Astrocyte of the spinal cord (primary cell): ENCODE data around the gene METTL21C.

Experiments
- DNase-seq: peaks from one replicate; pipeline ENCODE4 v3.0.0; 2011; ENCODE audit warnings: low read depth, low spot score
- H3K4me3 ChIP-seq: 2 replicates; pipeline ENCODE4 v1.5.1; 2011; ENCODE audit warnings: low read depth, mild to moderate bottlenecking, low read length, moderate library complexity
- in situ Hi-C: cut with HindIII; loops from 2 replicates; pipeline ENCODE4 v1.10.0; 2017; ENCODE audit warnings: low sequenced_read_pairs
- TF ChIP-seq, protein P1 (sequence below): IDR thresholded peaks from 2 replicates; pipeline ENCODE4 v1.5.1; 2012; ENCODE audit warnings: low read depth, mild to moderate bottlenecking, low read length, inconsistent platforms

The METTL21C gene

GRCh38 chr13:102694937-102695336 lies at the start of gene METTL21C:
METTL21C (minus strand) TSS chr13:102695044; CDS start chr13:102694498, 546 bp downstream.
- TF ChIP-seq, protein P1, sequence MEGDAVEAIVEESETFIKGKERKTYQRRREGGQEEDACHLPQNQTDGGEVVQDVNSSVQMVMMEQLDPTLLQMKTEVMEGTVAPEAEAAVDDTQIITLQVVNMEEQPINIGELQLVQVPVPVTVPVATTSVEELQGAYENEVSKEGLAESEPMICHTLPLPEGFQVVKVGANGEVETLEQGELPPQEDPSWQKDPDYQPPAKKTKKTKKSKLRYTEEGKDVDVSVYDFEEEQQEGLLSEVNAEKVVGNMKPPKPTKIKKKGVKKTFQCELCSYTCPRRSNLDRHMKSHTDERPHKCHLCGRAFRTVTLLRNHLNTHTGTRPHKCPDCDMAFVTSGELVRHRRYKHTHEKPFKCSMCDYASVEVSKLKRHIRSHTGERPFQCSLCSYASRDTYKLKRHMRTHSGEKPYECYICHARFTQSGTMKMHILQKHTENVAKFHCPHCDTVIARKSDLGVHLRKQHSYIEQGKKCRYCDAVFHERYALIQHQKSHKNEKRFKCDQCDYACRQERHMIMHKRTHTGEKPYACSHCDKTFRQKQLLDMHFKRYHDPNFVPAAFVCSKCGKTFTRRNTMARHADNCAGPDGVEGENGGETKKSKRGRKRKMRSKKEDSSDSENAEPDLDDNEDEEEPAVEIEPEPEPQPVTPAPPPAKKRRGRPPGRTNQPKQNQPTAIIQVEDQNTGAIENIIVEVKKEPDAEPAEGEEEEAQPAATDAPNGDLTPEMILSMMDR = no peak
- in situ Hi-C loops = no loop called here
- no peak for DNase-seq
- H3K4me3 ChIP-seq = no peak within 1 kb of the TSS

GRCh38 chr13:102742506-102742905 lies 47.7 kb upstream of the METTL21C start:
- H3K4me3 ChIP-seq = no peak overlapping the region
- DNase-seq = no peak
- in situ Hi-C loops = no loop called here
- TF ChIP-seq, protein P1 = no peak

- TF ChIP-seq, protein P1 = no peak
- in situ Hi-C loops = no loop called here
- no peak for DNase-seq
- H3K4me3 ChIP-seq = no peak overlapping the region
Observed at GRCh38 chr13:102742101-102742500, 47.3 kb upstream of the METTL21C start.

DNA sequence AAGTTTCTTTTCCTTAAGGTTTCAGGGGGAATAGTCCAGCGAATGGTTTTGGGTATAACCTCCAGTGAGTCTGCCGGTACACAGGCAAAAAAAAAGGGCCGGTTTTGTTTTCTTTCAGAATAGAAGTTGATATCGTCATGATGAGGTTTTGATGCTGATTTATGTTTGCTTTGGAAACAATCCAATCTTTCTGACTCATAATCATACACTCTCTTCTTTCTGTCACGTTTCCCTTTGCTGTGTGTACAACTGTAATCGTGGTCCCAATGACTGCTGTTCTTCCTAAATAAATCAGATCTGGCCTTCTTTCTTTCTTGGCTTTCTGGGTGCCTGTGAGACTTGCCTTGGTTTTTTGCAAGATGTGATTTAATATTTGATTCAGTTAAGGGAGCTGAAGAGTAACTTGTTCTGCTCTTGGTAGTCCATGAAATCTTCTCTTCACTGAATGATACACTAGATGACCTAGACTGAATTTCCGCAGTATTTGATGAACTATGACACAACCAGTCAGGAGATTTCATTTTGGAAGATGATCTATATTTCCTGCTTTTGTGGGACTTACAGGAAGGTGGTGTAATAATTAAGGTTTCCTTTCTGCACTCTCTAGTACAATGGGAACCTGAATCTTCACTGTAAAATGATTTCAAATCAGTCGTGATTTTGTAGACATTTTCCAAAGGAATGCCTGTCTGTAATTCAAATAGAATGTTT lies 34.9 kb upstream of the METTL21C start:
- peak; percentile 82 for DNase-seq
- TF ChIP-seq, protein P1 = no peak
- no peak overlapping the region for H3K4me3 ChIP-seq
- in situ Hi-C loops = no loop called here

- DNase-seq = peak; percentile 0
- no peak overlapping the region for H3K4me3 ChIP-seq
- TF ChIP-seq, protein P1 = no peak
- in situ Hi-C loops = no loop called here
Observed at GRCh38 chr13:102726430-102726829, 31.6 kb upstream of the METTL21C start.

- TF ChIP-seq, protein P1 = peak; percentile 42
- in situ Hi-C loops = no loop called here
- peak; percentile 49 for DNase-seq
- H3K4me3 ChIP-seq = no peak overlapping the region
Observed at GRCh38 chr13:102724923-102725322, 30.1 kb upstream of the METTL21C start.
